K562 (cell line): ENCODE measurements around the gene VAC14. TPM values are rescaled to one million over a fixed set of nuclear protein-coding genes. Genes with fewer than 3 reads are reported as not detected.

Experiments used
- CHD7 ChIP-seq: fragments of 200-600 bp; sonication (generic); IDR thresholded peaks from one replicate; pipeline ENCODE4 v1.6.1; 2012; ENCODE audit warnings: mild to moderate bottlenecking, low read depth, low read length, inconsistent platforms
- MBD2 ChIP-seq: sonication (generic); IDR thresholded peaks from 2 replicates; pipeline ENCODE4 v1.6.1; 2016; ENCODE audit warnings: low read depth, borderline replicate concordance
- MITF ChIP-seq: IDR thresholded peaks from 2 replicates; pipeline ENCODE4 v1.6.1; 2014; ENCODE audit warnings: antibody characterized with exemption
- PHB ChIP-seq: fragments of 250-450 bp; sonication (Bioruptor Pico); IDR thresholded peaks from 2 replicates; pipeline ENCODE4 v1.5.0; 2021
- PHF8 ChIP-seq: fragments of 200-600 bp; sonication (generic); IDR thresholded peaks from 2 replicates; pipeline ENCODE4 v1.6.1; 2012; ENCODE audit warnings: mixed run types, mild to moderate bottlenecking, inconsistent platforms, low read length, moderate library complexity, borderline replicate concordance
- PYGO2 ChIP-seq: fragments of 450-650 bp; IDR thresholded peaks from 2 replicates; pipeline ENCODE4 v1.6.1; 2016; ENCODE audit warnings: mild to moderate bottlenecking, missing genetic modification characterization, moderate library complexity, missing compliant biosample characterization
- SRF ChIP-seq, 2 experiments: fragments of 250-450, 450-650 bp in 1 of 2; sonication (Bioruptor Pico) in 1 of 2; sonication (generic) in 1 of 2; formaldehyde crosslinking; IDR thresholded peaks; 2 replicates each; pipeline versions ENCODE4 v1.5.0 to v1.5.1; 2020 to 2022; ENCODE audit warnings: mild to moderate bottlenecking in 1 of 2, missing genetic modification reagents in 1 of 2
- TRIM28 ChIP-seq: fragments of 450-650 bp; IDR thresholded peaks from 2 replicates; pipeline ENCODE4 v1.6.1; 2017
- YY1 ChIP-seq, 3 experiments: IDR thresholded peaks; 2 replicates each; pipeline ENCODE4 v1.6.1; 2011; ENCODE audit warnings: low read length in 2 of 3, mild to moderate bottlenecking in 2 of 3, moderate library complexity in 2 of 3, borderline replicate concordance in 1 of 3, control low read depth in 1 of 3, low read depth in 1 of 3; ENCODE audit not compliant: insufficient read depth in 3 of 3, insufficient replicate concordance in 2 of 3, control insufficient read depth in 1 of 3, insufficient read length in 1 of 3; ENCODE audit errors: extremely low read depth in 1 of 3
- ZNF354B ChIP-seq: fragments of 250-450 bp; sonication (Bioruptor Pico); IDR thresholded peaks from 2 replicates; pipeline ENCODE4 v1.4.0; 2020
- ZNF408 ChIP-seq: fragments of 250-450 bp; sonication (Bioruptor Pico); IDR thresholded peaks from 2 replicates; pipeline ENCODE4 v1.4.0; 2020; ENCODE audit warnings: low read depth, mild to moderate bottlenecking, moderate library complexity
- ZNF639 ChIP-seq, 2 experiments: fragments of 200-800 bp in 1 of 2; sonication (Bioruptor generic) in 1 of 2; sonication (generic) in 1 of 2; formaldehyde crosslinking in 1 of 2; IDR thresholded peaks in 1 of 2; conservative IDR thresholded peaks in 1 of 2; 2 replicates each; pipeline versions ENCODE4 v1.5.0 to v1.6.1; 2016 to 2020; ENCODE audit warnings: missing compliant biosample characterization in 1 of 2, missing genetic modification characterization in 1 of 2, missing genetic modification reagents in 1 of 2
- ZNF764 ChIP-seq: fragments of 250-450 bp; sonication (Bioruptor Pico); IDR thresholded peaks from 2 replicates; pipeline ENCODE4 v1.4.0; 2020; ENCODE audit warnings: low read depth, mild to moderate bottlenecking, moderate library complexity
- ZSCAN29 ChIP-seq: fragments of 450-650 bp; IDR thresholded peaks from 2 replicates; pipeline ENCODE4 v1.6.1; 2017
- polyA plus RNA-seq, 8 experiments: library from polyadenylated mRNA; depleted of rRNA in 4 of 8; stranded (reverse) in 5 of 8; unstranded in 3 of 8; fragments of >200 nt; fragmentation: Nextera tagmentation in 2 of 8; fragmentation: Illumina TruSeq in 1 of 8; extraction: Ambion mirVana in 2 of 8; extraction: Trizol in 1 of 8; gene quantifications; 2 replicates each; pipeline versions ENCODE4 v1.2.1 to v1.2.3, GENCODE V29; 2011 to 2014; ENCODE audit warnings: inconsistent platforms in 1 of 8, missing spikeins in 1 of 8
- total RNA-seq, 7 experiments: library from RNA; depleted of rRNA in 6 of 7; stranded (reverse); fragments of >200 nt in 6 of 7; fragmentation: Illumina TruSeq in 2 of 7; extraction: Trizol in 2 of 7; gene quantifications; 2 replicates each; pipeline versions ENCODE4 v1.2.1 to v1.2.3, GENCODE V29; 2011 to 2021; ENCODE audit warnings: low replicate concordance in 1 of 7

The VAC14 gene
- total and polyA plus RNA-seq, 9 of the 15 experiments (the other 6 are each of a cell fraction or from before 2014, with no cell fraction given) = 1.3 to 41.6 (median 26.6) TPM

- TF ChIP-seq MITF = peak; percentile 49; the same call in 1 of the 2 replicates
- TF ChIP-seq ZNF408 (CRISPR knock-in tag) = no peak
- TF ChIP-seq ZSCAN29 = no peak
- 0 out of 4 replicates have a peak, but pooled peaks of 1 of the 2 experiments have one; percentile 49 for TF ChIP-seq ZNF639 (CRISPR knock-in tag; conservative IDR thresholded peaks at IDR 0.05 in 1 of 2, IDR thresholded peaks at IDR 0.05 in 1 of 2)
- TF ChIP-seq PHF8 = peak; percentile 39; the same call in 1 of the 2 replicates
- no peak for TF ChIP-seq PYGO2 (tag)
- no peak for TF ChIP-seq CHD7
- TF ChIP-seq YY1 (IDR thresholded peaks at IDR 0.05; ENCODE audit: borderline replicate concordance in 1 of 3, control insufficient read depth in 1 of 3, extremely low read depth in 1 of 3, insufficient read depth in 3 of 3, insufficient read length in 1 of 3, insufficient replicate concordance in 2 of 3, low read depth in 1 of 3, low read length in 2 of 3) = peak in 1 of 3 experiments; percentile 18
- TF ChIP-seq TRIM28 = no peak
- TF ChIP-seq ZNF764 (CRISPR knock-in tag) = no peak
- TF ChIP-seq SRF (CRISPR knock-in tag; IDR thresholded peaks at IDR 0.05) = no peak
- no peak for TF ChIP-seq PHB (CRISPR knock-in tag)
- no peak for TF ChIP-seq ZNF354B (CRISPR knock-in tag)
- no peak for TF ChIP-seq MBD2
These were observed 115.0 kb downstream of the VAC14 start, which contains the start of gene MTSS2 (continued) for GRCh38 chr16:70685938-70686375.
